Measurements from ENCODE around the gene GSDME.
"Not testable (repeated sequence)": the region's sequence is repeated elsewhere in the genome, so short reads cannot be mapped to it uniquely, and the experiment has no call there.

GSDME gene

GRCh38 chr7:24757353-24758275 lies at the start of gene GSDME:
GSDME (minus strand) TSS chr7:24757464; CDS start chr7:24749774, 7,690 bp downstream.
- no peak for FAIRE-seq

GRCh38 chr7:24802300-24802699 lies 45.0 kb upstream of the GSDME start:
- FAIRE-seq = no peak

- no peak for FAIRE-seq
Measured at GRCh38 chr7:24801883-24802282, 44.6 kb upstream of the GSDME start.

- no peak for FAIRE-seq
Measured at GRCh38 chr7:24800667-24801066, 43.4 kb upstream of the GSDME start.

- FAIRE-seq = no peak
Measured at GRCh38 chr7:24800073-24800472, 42.8 kb upstream of the GSDME start.

- FAIRE-seq = no peak
Measured at GRCh38 chr7:24799506-24799905, 42.2 kb upstream of the GSDME start.

- FAIRE-seq = no peak
Measured at GRCh38 chr7:24798261-24798660, 41.0 kb upstream of the GSDME start.

- no peak for FAIRE-seq
Measured at GRCh38 chr7:24797270-24797669, 40.0 kb upstream of the GSDME start.

GRCh38 chr7:24795407-24795767 lies 38.1 kb upstream of the GSDME start:
- no peak for FAIRE-seq

GRCh38 chr7:24794751-24795406 lies 37.6 kb upstream of the GSDME start:
- not testable (repeated sequence) for FAIRE-seq

GRCh38 chr7:24793982-24794648 lies 36.9 kb upstream of the GSDME start:
- no peak for FAIRE-seq

GRCh38 chr7:24788961-24789576 lies 31.8 kb upstream of the GSDME start:
- no peak for FAIRE-seq

GRCh38 chr7:24788075-24788474 lies 30.8 kb upstream of the GSDME start:
- no peak for FAIRE-seq

GRCh38 chr7:24786941-24787340 lies 29.7 kb upstream of the GSDME start:
- no peak for FAIRE-seq

- no peak for FAIRE-seq
Measured at GRCh38 chr7:24786306-24786705, 29.0 kb upstream of the GSDME start.

GRCh38 chr7:24784277-24784676 lies 27.0 kb upstream of the GSDME start:
- FAIRE-seq = no peak

GRCh38 chr7:24783698-24784097 lies 26.4 kb upstream of the GSDME start:
- FAIRE-seq = no peak

GRCh38 chr7:24781106-24781505 lies 23.8 kb upstream of the GSDME start:
- FAIRE-seq = no peak

GRCh38 chr7:24779283-24779655 lies 22.0 kb upstream of the GSDME start:
- FAIRE-seq = no peak

GRCh38 chr7:24778543-24779282 lies 21.4 kb upstream of the GSDME start:
- no peak for FAIRE-seq

GRCh38 chr7:24777806-24778205 lies 20.5 kb upstream of the GSDME start:
- FAIRE-seq = no peak

- no peak for FAIRE-seq
Measured at GRCh38 chr7:24773646-24774045, 16.4 kb upstream of the GSDME start.

GRCh38 chr7:24769851-24770250 lies 12.6 kb upstream of the GSDME start:
- FAIRE-seq = no peak
